HepG2 (cell line): ENCODE data around the gene CD7. TPM values are rescaled to one million over a fixed set of nuclear protein-coding genes. Genes with fewer than 3 reads are reported as not detected.

Experiments used
- HHEX ChIP-seq: IDR thresholded peaks from 2 replicates; pipeline ENCODE4 v1.6.1; 2016; ENCODE audit warnings: control low read depth
- MAFF ChIP-seq: IDR thresholded peaks from 2 replicates; pipeline ENCODE4 v1.6.1; 2011; ENCODE audit warnings: low read depth, low read length, improper control_type of control experiment
- NONO ChIP-seq, 2 experiments: fragments of 450-650 bp in 1 of 2; sonication (generic) in 1 of 2; formaldehyde crosslinking in 1 of 2; IDR thresholded peaks in 1 of 2; conservative IDR thresholded peaks in 1 of 2; 2 replicates each; pipeline versions ENCODE4 v1.6.1 to v1.8.0; 2017 to 2022; ENCODE audit warnings: mild to moderate bottlenecking in 1 of 2, missing genetic modification reagents in 1 of 2, moderate library complexity in 1 of 2
- NR1H2 ChIP-seq: sonication (generic); formaldehyde crosslinking; IDR thresholded peaks from 2 replicates; pipeline ENCODE4 v1.8.1; 2022; ENCODE audit warnings: low read depth, missing genetic modification reagents, borderline replicate concordance
- NRL ChIP-seq: sonication (generic); formaldehyde crosslinking; IDR thresholded peaks from 2 replicates; pipeline ENCODE4 v1.5.0; 2020; ENCODE audit warnings: missing genetic modification reagents, mild to moderate bottlenecking, moderate library complexity, borderline replicate concordance
- RERE ChIP-seq: IDR thresholded peaks from 2 replicates; pipeline ENCODE4 v1.6.1; 2016; ENCODE audit warnings: low read depth, missing genetic modification reagents, missing compliant biosample characterization
- TAF1 ChIP-seq: sonication (generic); formaldehyde crosslinking; IDR thresholded peaks from 2 replicates; pipeline ENCODE4 v1.4.0; 2020; ENCODE audit warnings: missing genetic modification reagents
- ZBTB42 ChIP-seq: sonication (generic); formaldehyde crosslinking; IDR thresholded peaks from 2 replicates; pipeline ENCODE4 v1.5.0; 2020; ENCODE audit warnings: mild to moderate bottlenecking, missing genetic modification reagents
- ZNF207 ChIP-seq: fragments of 450-650 bp; IDR thresholded peaks from 2 replicates; pipeline ENCODE4 v1.6.1; 2016; ENCODE audit warnings: antibody characterized with exemption, borderline replicate concordance
- ZNF256 ChIP-seq: sonication (generic); formaldehyde crosslinking; conservative IDR thresholded peaks from 2 replicates; pipeline ENCODE4 v1.4.0; 2020; ENCODE audit warnings: missing genetic modification reagents
- ZNF264 ChIP-seq: sonication (generic); formaldehyde crosslinking; IDR thresholded peaks from 2 replicates; pipeline ENCODE4 v1.4.0; 2020; ENCODE audit warnings: missing genetic modification reagents
- polyA plus RNA-seq, 8 experiments: library from polyadenylated mRNA; depleted of rRNA in 3 of 8; stranded (reverse) in 7 of 8; unstranded in 1 of 8; fragments of >200 nt; fragmentation: Illumina TruSeq in 4 of 8; extraction: Trizol in 4 of 8; gene quantifications; 2 replicates each; pipeline versions ENCODE4 v1.2.1 to v1.2.3, GENCODE V29; 2011 to 2016; ENCODE audit warnings: low read depth in 4 of 8, missing spikeins in 1 of 8, mixed read lengths in 1 of 8; ENCODE audit not compliant: insufficient read depth in 1 of 8
- total RNA-seq, 5 experiments: library from RNA; depleted of rRNA; stranded (reverse); fragments of >200 nt; fragmentation: Illumina TruSeq; extraction: Trizol; gene quantifications; 2 replicates each; pipeline ENCODE4 v1.2.3, GENCODE V29; 2016; ENCODE audit warnings: low read depth in 1 of 5
- TF ChIP-seq, protein P1 (sequence below): IDR thresholded peaks from 2 replicates; pipeline ENCODE4 v1.6.1; 2012; ENCODE audit warnings: low read depth, low read length, improper control_type of control experiment
- TF ChIP-seq, protein P2 (sequence below): sonication (generic); formaldehyde crosslinking; IDR thresholded peaks from 2 replicates; pipeline ENCODE4 v1.4.0; 2020; ENCODE audit warnings: missing genetic modification reagents, borderline replicate concordance
- TF ChIP-seq, protein P3 (sequence below): sonication (generic); formaldehyde crosslinking; IDR thresholded peaks from 2 replicates; pipeline ENCODE4 v1.4.0; 2020; ENCODE audit warnings: missing genetic modification reagents

Gene CD7
- total and polyA plus RNA-seq, 2 of the 13 experiments (the other 11 are each of a cell fraction or from before 2014, with no cell fraction given), result 67.6 to 76.4 TPM

GRCh38 chr17:82328141-82328993 lies 11.0 kb upstream of the CD7 start (continued):
- TF ChIP-seq RERE (CRISPR knock-in tag), result peak; percentile 64; the same call in 1 of the 2 replicates
- peak; percentile 54; the same call in 1 of the 2 replicates for TF ChIP-seq TAF1 (CRISPR knock-in tag)
- peak; percentile 96 for TF ChIP-seq ZBTB42 (CRISPR knock-in tag)
- TF ChIP-seq, protein P1, sequence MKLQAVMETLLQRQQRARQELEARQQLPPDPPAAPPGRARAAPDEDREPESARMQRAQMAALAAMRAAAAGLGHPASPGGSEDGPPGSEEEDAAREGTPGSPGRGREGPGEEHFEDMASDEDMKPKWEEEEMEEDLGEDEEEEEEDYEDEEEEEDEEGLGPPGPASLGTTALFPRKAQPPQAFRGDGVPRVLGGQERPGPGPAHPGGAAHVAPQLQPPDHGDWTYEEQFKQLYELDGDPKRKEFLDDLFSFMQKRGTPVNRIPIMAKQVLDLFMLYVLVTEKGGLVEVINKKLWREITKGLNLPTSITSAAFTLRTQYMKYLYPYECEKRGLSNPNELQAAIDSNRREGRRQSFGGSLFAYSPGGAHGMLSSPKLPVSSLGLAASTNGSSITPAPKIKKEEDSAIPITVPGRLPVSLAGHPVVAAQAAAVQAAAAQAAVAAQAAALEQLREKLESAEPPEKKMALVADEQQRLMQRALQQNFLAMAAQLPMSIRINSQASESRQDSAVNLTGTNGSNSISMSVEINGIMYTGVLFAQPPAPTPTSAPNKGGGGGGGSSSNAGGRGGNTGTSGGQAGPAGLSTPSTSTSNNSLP, result no peak
- TF ChIP-seq, protein P2, sequence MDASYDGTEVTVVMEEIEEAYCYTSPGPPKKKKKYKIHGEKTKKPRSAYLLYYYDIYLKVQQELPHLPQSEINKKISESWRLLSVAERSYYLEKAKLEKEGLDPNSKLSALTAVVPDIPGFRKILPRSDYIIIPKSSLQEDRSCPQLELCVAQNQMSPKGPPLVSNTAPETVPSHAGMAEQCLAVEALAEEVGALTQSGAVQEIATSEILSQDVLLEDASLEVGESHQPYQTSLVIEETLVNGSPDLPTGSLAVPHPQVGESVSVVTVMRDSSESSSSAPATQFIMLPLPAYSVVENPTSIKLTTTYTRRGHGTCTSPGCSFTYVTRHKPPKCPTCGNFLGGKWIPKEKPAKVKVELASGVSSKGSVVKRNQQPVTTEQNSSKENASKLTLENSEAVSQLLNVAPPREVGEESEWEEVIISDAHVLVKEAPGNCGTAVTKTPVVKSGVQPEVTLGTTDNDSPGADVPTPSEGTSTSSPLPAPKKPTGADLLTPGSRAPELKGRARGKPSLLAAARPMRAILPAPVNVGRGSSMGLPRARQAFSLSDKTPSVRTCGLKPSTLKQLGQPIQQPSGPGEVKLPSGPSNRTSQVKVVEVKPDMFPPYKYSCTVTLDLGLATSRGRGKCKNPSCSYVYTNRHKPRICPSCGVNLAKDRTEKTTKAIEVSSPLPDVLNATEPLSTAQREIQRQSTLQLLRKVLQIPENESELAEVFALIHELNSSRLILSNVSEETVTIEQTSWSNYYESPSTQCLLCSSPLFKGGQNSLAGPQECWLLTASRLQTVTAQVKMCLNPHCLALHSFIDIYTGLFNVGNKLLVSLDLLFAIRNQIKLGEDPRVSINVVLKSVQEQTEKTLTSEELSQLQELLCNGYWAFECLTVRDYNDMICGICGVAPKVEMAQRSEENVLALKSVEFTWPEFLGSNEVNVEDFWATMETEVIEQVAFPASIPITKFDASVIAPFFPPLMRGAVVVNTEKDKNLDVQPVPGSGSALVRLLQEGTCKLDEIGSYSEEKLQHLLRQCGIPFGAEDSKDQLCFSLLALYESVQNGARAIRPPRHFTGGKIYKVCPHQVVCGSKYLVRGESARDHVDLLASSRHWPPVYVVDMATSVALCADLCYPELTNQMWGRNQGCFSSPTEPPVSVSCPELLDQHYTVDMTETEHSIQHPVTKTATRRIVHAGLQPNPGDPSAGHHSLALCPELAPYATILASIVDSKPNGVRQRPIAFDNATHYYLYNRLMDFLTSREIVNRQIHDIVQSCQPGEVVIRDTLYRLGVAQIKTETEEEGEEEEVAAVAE (CRISPR knock-in tag), result 0 out of 2 replicates have a peak, but pooled peaks have one; percentile 32
- TF ChIP-seq NR1H2 (CRISPR knock-in tag), result no peak; the same call in 1 of the 2 replicates
- peak; percentile 83; the same call in 1 of the 2 replicates for TF ChIP-seq ZNF264 (CRISPR knock-in tag)
- peak; percentile 40; the same call in 1 of the 2 replicates for TF ChIP-seq HHEX (CRISPR knock-in tag)
- TF ChIP-seq, protein P3, sequence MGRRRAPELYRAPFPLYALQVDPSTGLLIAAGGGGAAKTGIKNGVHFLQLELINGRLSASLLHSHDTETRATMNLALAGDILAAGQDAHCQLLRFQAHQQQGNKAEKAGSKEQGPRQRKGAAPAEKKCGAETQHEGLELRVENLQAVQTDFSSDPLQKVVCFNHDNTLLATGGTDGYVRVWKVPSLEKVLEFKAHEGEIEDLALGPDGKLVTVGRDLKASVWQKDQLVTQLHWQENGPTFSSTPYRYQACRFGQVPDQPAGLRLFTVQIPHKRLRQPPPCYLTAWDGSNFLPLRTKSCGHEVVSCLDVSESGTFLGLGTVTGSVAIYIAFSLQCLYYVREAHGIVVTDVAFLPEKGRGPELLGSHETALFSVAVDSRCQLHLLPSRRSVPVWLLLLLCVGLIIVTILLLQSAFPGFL, result no peak
- no peak for TF ChIP-seq NONO (IDR thresholded peaks at IDR 0.05)
- TF ChIP-seq NONO (CRISPR knock-in tag; conservative IDR thresholded peaks at IDR 0.05), result peak; percentile 99
- TF ChIP-seq MAFF, result no peak
- TF ChIP-seq NRL (CRISPR knock-in tag), result peak; percentile 88
- no peak for TF ChIP-seq ZNF207
- peak; percentile 71 for TF ChIP-seq ZNF256 (CRISPR knock-in tag)
